Stomach smooth muscle (tissue), 2 donors: ENCODE data around the gene MLX.

Experiments used
- H3K27ac ChIP-seq: one replicate; pipeline ENCODE4 v1.7.0; 2013; ENCODE audit warnings: mild to moderate bottlenecking, low read length, inconsistent platforms
- H3K27me3 ChIP-seq, 2 donors: one replicate each; pipeline ENCODE4 v1.7.0; 2013; ENCODE audit warnings: low read length in 2 of 2; ENCODE audit not compliant: insufficient read depth in 2 of 2, control insufficient read depth in 1 of 2
- H3K36me3 ChIP-seq, 2 donors: one replicate each; pipeline ENCODE4 v1.7.0; 2013; ENCODE audit warnings: low read length in 2 of 2; ENCODE audit not compliant: control insufficient read depth in 2 of 2, insufficient read depth in 2 of 2
- H3K4me1 ChIP-seq: one replicate; pipeline ENCODE4 v1.7.0; 2013; ENCODE audit warnings: low read length; ENCODE audit not compliant: control insufficient read depth, insufficient read depth
- H3K4me3 ChIP-seq, 2 donors: one replicate each; pipeline ENCODE4 v1.7.0; 2013; ENCODE audit warnings: low read length in 2 of 2
- H3K9ac ChIP-seq, 2 donors: one replicate each; pipeline ENCODE4 v1.7.0; 2013; ENCODE audit warnings: low read length in 2 of 2, mild to moderate bottlenecking in 1 of 2
- H3K9me3 ChIP-seq, 2 donors: one replicate each; pipeline ENCODE4 v1.7.0; 2013; ENCODE audit warnings: low read length in 2 of 2; ENCODE audit not compliant: control insufficient read depth in 2 of 2
- donor health status: healthy.
- donor health status: Pancreatic carcinoma.

MLX gene

GRCh38 chr17:42522798-42523278 lies 44.1 kb upstream of the MLX start:
- Histone ChIP-seq H3K4me3 (peak overlapping the region in 1 of 2 donors; percentile 47), H3K9ac (peak overlapping the region; percentile 61 to 74), H3K27me3 (no peaks in the 10 kb centered on the region), H3K9me3 (no peaks in the 10 kb centered on the region), H3K36me3 (peaks cover 0 to 2% of the 10 kb centered on the region in 2 donors), H3K4me1 (peaks cover 72% of the 10 kb centered on the region), H3K27ac (peak overlapping the region; percentile 100)

GRCh38 chr17:42525221-42525620 lies 41.7 kb upstream of the MLX start:
- Histone ChIP-seq H3K9ac (no peak overlapping the region), H3K27me3 (no peaks in the 10 kb centered on the region), H3K4me1 (peaks cover 51% of the 10 kb centered on the region), H3K36me3 (peaks cover 0 to 2% of the 10 kb centered on the region in 2 donors), H3K4me3 (no peak overlapping the region), H3K27ac (no peak overlapping the region), H3K9me3 (no peaks in the 10 kb centered on the region)

GRCh38 chr17:42526031-42526444 lies 40.9 kb upstream of the MLX start:
- H3K27ac ChIP-seq, result no peak overlapping the region
- peaks cover 0 to 2% of the 10 kb centered on the region in 2 donors for H3K36me3 ChIP-seq
- H3K9me3 ChIP-seq, result no peaks in the 10 kb centered on the region
- H3K27me3 ChIP-seq, result no peaks in the 10 kb centered on the region
- H3K9ac ChIP-seq, result no peak overlapping the region
- peaks cover 50% of the 10 kb centered on the region for H3K4me1 ChIP-seq
- no peak overlapping the region for H3K4me3 ChIP-seq

GRCh38 chr17:42527932-42528331 lies 39.0 kb upstream of the MLX start:
- Histone ChIP-seq H3K4me3 (no peak overlapping the region), H3K9me3 (no peaks in the 10 kb centered on the region), H3K4me1 (peaks cover 40% of the 10 kb centered on the region), H3K27ac (no peak overlapping the region), H3K9ac (no peak overlapping the region), H3K36me3 (no peaks in the 10 kb centered on the region), H3K27me3 (no peaks in the 10 kb centered on the region)

- H3K9ac ChIP-seq, result no peak overlapping the region
- no peak overlapping the region for H3K27ac ChIP-seq
- no peaks in the 10 kb centered on the region for H3K36me3 ChIP-seq
These were observed 37.8 kb upstream of the MLX start for GRCh38 chr17:42529061-42529460.

GRCh38 chr17:42530952-42531454 lies 35.9 kb upstream of the MLX start:
- Histone ChIP-seq H3K27ac (peak overlapping the region; percentile 70), H3K36me3 (no peaks in the 10 kb centered on the region), H3K9ac (no peak overlapping the region), H3K4me3 (no peak overlapping the region), H3K4me1 (peaks cover 40% of the 10 kb centered on the region), H3K27me3 (no peaks in the 10 kb centered on the region), H3K9me3 (no peaks in the 10 kb centered on the region)

More at GRCh38 chr17:42529061-42529460, 37.8 kb upstream of the MLX start:
- H3K4me3 ChIP-seq, result no peak overlapping the region
- H3K4me1 ChIP-seq, result peaks cover 36% of the 10 kb centered on the region
- no peaks in the 10 kb centered on the region for H3K27me3 ChIP-seq
- no peaks in the 10 kb centered on the region for H3K9me3 ChIP-seq

DNA sequence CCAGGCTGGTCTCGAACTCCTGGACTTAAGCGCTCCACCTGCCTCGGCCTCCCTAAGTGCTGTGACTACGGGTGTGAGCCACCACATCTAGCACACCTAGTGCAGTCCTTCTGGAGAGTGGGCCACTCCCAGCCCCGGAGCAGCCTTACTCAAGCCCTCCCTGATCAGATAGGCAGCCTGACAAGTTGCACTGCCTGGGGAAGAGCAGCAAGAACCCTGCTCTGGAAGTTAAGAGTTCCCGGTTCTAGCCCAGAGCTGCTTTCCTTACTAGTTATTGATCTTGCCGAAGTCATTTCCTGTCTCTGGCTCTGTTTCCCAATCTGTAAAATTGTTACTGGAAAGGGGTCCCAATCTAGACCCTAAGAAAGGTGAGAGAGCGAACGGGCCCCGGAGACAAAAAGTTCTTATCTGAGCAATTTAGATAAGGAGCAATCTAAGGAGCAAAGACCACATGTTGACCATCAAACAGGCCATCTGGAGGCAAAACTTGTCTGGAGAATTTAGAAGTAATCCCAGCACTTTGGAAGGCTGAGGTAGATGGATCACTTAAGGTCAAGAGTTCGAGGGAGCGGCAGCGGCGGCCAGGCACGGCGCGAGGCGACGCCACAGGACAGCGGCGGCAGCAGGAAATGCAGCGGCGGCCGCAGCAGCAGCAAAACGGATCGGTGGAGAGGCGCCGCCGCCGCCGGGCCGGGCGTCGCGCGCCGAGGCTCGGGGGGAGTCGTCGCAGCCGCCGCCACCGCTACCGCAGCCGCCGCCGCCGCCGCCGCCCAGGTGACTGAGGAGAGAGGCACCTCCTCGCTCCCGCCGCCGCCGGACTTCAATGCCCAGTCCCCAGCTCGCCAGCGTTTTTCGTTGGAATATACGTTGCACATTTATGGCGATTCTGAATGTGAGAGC lies 35.2 kb upstream of the MLX start:
- peak overlapping the region; percentile 61 to 64 for H3K9ac ChIP-seq
- H3K4me3 ChIP-seq, result peak overlapping the region; percentile 46 to 74
- H3K36me3 ChIP-seq, result no peaks in the 10 kb centered on the region
- peaks cover 40% of the 10 kb centered on the region for H3K4me1 ChIP-seq
- no peaks in the 10 kb centered on the region for H3K9me3 ChIP-seq
- peak overlapping the region; percentile 70 for H3K27ac ChIP-seq
- no peaks in the 10 kb centered on the region for H3K27me3 ChIP-seq

GRCh38 chr17:42535155-42536047 lies 31.5 kb upstream of the MLX start:
- H3K9me3 ChIP-seq, result no peaks in the 10 kb centered on the region
- H3K4me1 ChIP-seq, result peaks cover 37% of the 10 kb centered on the region
- peak overlapping the region; percentile 63 to 80 for H3K4me3 ChIP-seq
- H3K27ac ChIP-seq, result peak overlapping the region; percentile 89
- peaks cover 5 to 13% of the 10 kb centered on the region in 2 donors for H3K36me3 ChIP-seq
- no peaks in the 10 kb centered on the region for H3K27me3 ChIP-seq
- peak overlapping the region; percentile 64 to 74 for H3K9ac ChIP-seq

DNA sequence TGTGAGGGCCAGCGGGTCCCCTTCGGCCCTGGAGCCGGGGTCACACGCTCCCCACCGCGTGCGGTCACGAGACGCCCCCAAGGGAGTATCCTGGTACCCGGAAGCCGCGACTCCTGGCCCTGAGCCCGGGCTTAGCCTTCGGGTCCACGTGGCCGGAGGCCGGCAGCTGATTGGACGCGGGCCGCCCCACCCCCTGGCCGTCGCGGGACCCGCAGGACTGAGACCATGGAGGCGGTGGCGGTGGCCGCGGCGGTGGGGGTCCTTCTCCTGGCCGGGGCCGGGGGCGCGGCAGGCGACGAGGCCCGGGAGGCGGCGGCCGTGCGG lies 30.9 kb upstream of the MLX start, which contains the start of gene NAGLU:
NAGLU (plus strand) TSS at position 194 of the 324 bp plus-strand sequence; CDS start at position 226, 32 bp downstream.
- H3K9ac ChIP-seq, result peak within 1 kb of the TSS; percentile 74 to 84
- H3K4me3 ChIP-seq, result peak within 1 kb of the TSS; percentile 71 to 80
- peaks cover 32% of the 10 kb centered on the region for H3K4me1 ChIP-seq
- no peaks in the 10 kb centered on the region for H3K9me3 ChIP-seq
- H3K27me3 ChIP-seq, result no peaks in the 10 kb centered on the region
- H3K27ac ChIP-seq, result peak within 1 kb of the TSS; percentile 89
- peaks cover 5 to 15% of the 10 kb centered on the region in 2 donors for H3K36me3 ChIP-seq

DNA sequence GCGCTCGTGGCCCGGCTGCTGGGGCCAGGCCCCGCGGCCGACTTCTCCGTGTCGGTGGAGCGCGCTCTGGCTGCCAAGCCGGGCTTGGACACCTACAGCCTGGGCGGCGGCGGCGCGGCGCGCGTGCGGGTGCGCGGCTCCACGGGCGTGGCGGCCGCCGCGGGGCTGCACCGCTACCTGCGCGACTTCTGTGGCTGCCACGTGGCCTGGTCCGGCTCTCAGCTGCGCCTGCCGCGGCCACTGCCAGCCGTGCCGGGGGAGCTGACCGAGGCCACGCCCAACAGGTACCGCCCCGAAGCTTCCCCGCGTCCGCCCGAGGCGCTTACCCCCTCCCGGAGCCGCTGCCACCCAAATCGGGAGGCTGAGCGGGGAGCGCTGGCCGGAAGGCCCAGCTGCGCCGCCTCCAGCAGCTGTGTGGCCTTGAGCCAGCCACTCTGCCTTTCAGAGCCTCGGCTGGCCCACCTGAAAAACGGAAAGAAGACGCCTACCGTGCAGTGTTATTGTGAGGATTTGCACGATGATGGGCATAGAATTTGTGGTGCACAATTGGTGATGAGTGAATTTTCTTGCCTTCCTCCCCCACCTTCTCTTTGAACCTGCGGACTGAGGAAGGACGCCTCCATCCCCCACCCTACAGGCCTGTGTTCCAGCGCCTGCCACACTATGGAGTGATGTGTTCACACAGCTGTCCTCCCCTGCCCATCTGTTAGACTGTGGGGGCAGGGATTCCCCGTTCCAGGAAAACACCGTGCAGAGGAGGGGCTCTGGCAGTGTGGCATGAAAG lies 30.3 kb upstream of the MLX start:
- Histone ChIP-seq H3K36me3 (peaks cover 8 to 21% of the 10 kb centered on the region in 2 donors), H3K4me1 (peaks cover 27% of the 10 kb centered on the region), H3K4me3 (peak overlapping the region; percentile 71 to 80), H3K9me3 (no peaks in the 10 kb centered on the region), H3K9ac (peak overlapping the region; percentile 65 to 84), H3K27me3 (no peaks in the 10 kb centered on the region), H3K27ac (peak overlapping the region; percentile 62)
